HG02973 (cell line): Measurements from ENCODE around the gene SLC17A4.
"Not testable (repeated sequence)": the region's sequence is repeated elsewhere in the genome, so short reads cannot be mapped to it uniquely, and the experiment has no call there.

Experiments
- ATAC-seq: cut with Tn5 transposase; IDR thresholded peaks from one replicate; pipeline ENCODE4 v1.9.1; 2021; ENCODE audit warnings: moderate library complexity; ENCODE audit not compliant: unreplicated experiment

Gene SLC17A4

GRCh38 chr6:25754535-25754934, at the start of gene SLC17A4:
SLC17A4 (plus strand) TSS chr6:25754742; CDS start chr6:25761963, 7,221 bp downstream.
- no peak for ATAC-seq

GRCh38 chr6:25706314-25707014, 48.1 kb upstream of the SLC17A4 start:
- no peak for ATAC-seq

- ATAC-seq: no peak
Measured at GRCh38 chr6:25709761-25710160, 44.8 kb upstream of the SLC17A4 start.

- ATAC-seq: no peak
Measured at GRCh38 chr6:25710287-25710686, 44.3 kb upstream of the SLC17A4 start.

- no peak for ATAC-seq
Measured at GRCh38 chr6:25713824-25714223, 40.7 kb upstream of the SLC17A4 start.

GRCh38 chr6:25714765-25715164, 39.8 kb upstream of the SLC17A4 start:
- no peak for ATAC-seq

- no peak for ATAC-seq
Measured at GRCh38 chr6:25715794-25716193, 38.7 kb upstream of the SLC17A4 start.

GRCh38 chr6:25717866-25718740, 36.4 kb upstream of the SLC17A4 start:
- no peak for ATAC-seq

GRCh38 chr6:25726122-25726911, 28.2 kb upstream of the SLC17A4 start:
- ATAC-seq: no peak

GRCh38 chr6:25727028-25727427, 27.5 kb upstream of the SLC17A4 start:
- ATAC-seq: no peak

GRCh38 chr6:25730907-25731306, 23.6 kb upstream of the SLC17A4 start:
- ATAC-seq: no peak

- no peak for ATAC-seq
Measured at GRCh38 chr6:25731721-25732120, 22.8 kb upstream of the SLC17A4 start.

- no peak for ATAC-seq
Measured at GRCh38 chr6:25732468-25733198, 21.9 kb upstream of the SLC17A4 start.

GRCh38 chr6:25735261-25735660, 19.3 kb upstream of the SLC17A4 start:
- ATAC-seq: no peak

- ATAC-seq: no peak
Measured at GRCh38 chr6:25743868-25744267, 10.7 kb upstream of the SLC17A4 start.

- no peak for ATAC-seq
Measured at GRCh38 chr6:25745836-25746235, 8.7 kb upstream of the SLC17A4 start.

GRCh38 chr6:25746968-25747367, 7.6 kb upstream of the SLC17A4 start:
- ATAC-seq: no peak

- ATAC-seq: no peak
Measured at GRCh38 chr6:25747477-25747876, 7.1 kb upstream of the SLC17A4 start.

GRCh38 chr6:25748049-25748448, 6.5 kb upstream of the SLC17A4 start:
- no peak for ATAC-seq

- ATAC-seq: not testable (repeated sequence)
Measured at GRCh38 chr6:25748601-25749517, 5.7 kb upstream of the SLC17A4 start.
